ENCODE results near the gene MAEL.

DNA sequence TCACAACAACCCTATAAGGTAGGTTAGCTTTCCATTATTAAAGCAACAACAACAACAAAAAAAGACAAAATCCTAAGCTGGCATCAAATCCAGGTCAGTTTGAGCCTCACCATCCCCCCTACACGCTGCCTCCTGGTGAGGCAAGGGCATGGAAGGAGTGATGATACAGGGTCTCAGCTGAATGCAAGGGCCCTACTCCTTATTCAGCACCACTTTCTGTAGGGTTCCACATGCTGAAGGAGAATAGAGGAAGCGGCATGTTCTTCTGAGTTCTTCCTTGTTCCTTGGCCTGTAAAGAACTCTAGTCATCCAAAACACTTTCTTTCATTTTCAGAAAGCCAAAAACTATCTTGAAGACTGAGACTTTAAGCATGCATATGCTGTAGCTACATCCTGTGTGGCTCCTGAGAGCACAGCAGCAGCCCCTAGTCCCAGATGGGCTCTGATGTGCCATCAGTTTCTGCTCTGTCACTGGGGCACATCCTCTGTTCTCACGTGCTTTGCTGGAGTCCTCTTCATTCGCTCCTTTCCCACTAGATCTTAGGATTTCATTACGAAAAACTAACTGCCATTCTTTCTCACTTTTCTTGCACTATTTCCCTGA is 19.9 kb upstream of the MAEL start:
- TF ChIP-seq, protein P1, sequence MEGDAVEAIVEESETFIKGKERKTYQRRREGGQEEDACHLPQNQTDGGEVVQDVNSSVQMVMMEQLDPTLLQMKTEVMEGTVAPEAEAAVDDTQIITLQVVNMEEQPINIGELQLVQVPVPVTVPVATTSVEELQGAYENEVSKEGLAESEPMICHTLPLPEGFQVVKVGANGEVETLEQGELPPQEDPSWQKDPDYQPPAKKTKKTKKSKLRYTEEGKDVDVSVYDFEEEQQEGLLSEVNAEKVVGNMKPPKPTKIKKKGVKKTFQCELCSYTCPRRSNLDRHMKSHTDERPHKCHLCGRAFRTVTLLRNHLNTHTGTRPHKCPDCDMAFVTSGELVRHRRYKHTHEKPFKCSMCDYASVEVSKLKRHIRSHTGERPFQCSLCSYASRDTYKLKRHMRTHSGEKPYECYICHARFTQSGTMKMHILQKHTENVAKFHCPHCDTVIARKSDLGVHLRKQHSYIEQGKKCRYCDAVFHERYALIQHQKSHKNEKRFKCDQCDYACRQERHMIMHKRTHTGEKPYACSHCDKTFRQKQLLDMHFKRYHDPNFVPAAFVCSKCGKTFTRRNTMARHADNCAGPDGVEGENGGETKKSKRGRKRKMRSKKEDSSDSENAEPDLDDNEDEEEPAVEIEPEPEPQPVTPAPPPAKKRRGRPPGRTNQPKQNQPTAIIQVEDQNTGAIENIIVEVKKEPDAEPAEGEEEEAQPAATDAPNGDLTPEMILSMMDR (conservative IDR thresholded peaks at IDR 0.05; ENCODE audit: low read length): no peak
- TF ChIP-seq EZH2phosphoT487 (IDR thresholded peaks at IDR 0.05; ENCODE audit: borderline replicate concordance): no peak

Data from Loucy (cell line).